H1 (cell line): ENCODE measurements around the gene HLA-C. TPM values are rescaled to one million over a fixed set of nuclear protein-coding genes. Genes with fewer than 3 reads are reported as not detected.

ENCODE experiments used
- CBX5 ChIP-seq: fragments of 300-800, 300-1000 bp; sonication (generic); IDR thresholded peaks from 2 replicates; pipeline ENCODE4 v1.7.1; 2016; ENCODE audit warnings: antibody characterized with exemption, low read length, low read depth
- EP300 ChIP-seq, 2 experiments: IDR thresholded peaks; 1 replicate in 1 of 2; 2 replicates in 1 of 2; pipeline ENCODE4 v1.6.1; 2011 to 2012; ENCODE audit warnings: low read depth in 2 of 2, low read length in 2 of 2, mild to moderate bottlenecking in 2 of 2, borderline replicate concordance in 1 of 2, inconsistent platforms in 1 of 2, moderate library complexity in 1 of 2
- EZH2 ChIP-seq: fragments of 200-600 bp; sonication (generic); IDR thresholded peaks from 2 replicates; pipeline ENCODE4 v1.7.1; 2012; ENCODE audit warnings: low read depth, mild to moderate bottlenecking, moderate library complexity, low read length, inconsistent platforms; ENCODE audit not compliant: severe bottlenecking
- SUZ12 ChIP-seq: fragments of 200-600 bp; sonication (generic); IDR thresholded peaks from 2 replicates; pipeline ENCODE4 v1.6.1; 2012; ENCODE audit warnings: mild to moderate bottlenecking, inconsistent platforms, low read length, moderate library complexity, mixed read lengths
- polyA plus RNA-seq, 7 experiments: library from polyadenylated mRNA; depleted of rRNA in 3 of 7; stranded (reverse) in 5 of 7; unstranded in 2 of 7; fragments of >200 nt in 5 of 7; fragments of 200-250 nt in 2 of 7; gene quantifications; 1 replicate in 5 of 7; 2 replicates in 1 of 7; 4 replicates in 1 of 7; pipeline versions ENCODE4 v1.2.1 to v1.2.3, GENCODE V29; 2011 to 2013; ENCODE audit warnings: missing spikeins in 2 of 7, mixed read lengths in 2 of 7
- total RNA-seq: library from RNA; stranded (reverse); fragmentation: NEBNext Ultra II Directional; extraction: Animal tissue kit (Norgen Biotek cat#: 25700); gene quantifications from 2 replicates; pipeline ENCODE4 v1.2.1, GENCODE V29; 2021
- TF ChIP-seq, protein P1 (sequence below): fragments of 300-600 bp; sonication (generic); IDR thresholded peaks from 2 replicates; pipeline ENCODE4 v1.7.1; 2012; ENCODE audit warnings: low read length, moderate library complexity, mild to moderate bottlenecking, inconsistent platforms; ENCODE audit not compliant: insufficient replicate concordance

HLA-C gene
- total and polyA plus RNA-seq, 2 of the 8 experiments (the other 6 are each of a cell fraction or from before 2014, with no cell fraction given), result 245 to 360 TPM

DNA sequence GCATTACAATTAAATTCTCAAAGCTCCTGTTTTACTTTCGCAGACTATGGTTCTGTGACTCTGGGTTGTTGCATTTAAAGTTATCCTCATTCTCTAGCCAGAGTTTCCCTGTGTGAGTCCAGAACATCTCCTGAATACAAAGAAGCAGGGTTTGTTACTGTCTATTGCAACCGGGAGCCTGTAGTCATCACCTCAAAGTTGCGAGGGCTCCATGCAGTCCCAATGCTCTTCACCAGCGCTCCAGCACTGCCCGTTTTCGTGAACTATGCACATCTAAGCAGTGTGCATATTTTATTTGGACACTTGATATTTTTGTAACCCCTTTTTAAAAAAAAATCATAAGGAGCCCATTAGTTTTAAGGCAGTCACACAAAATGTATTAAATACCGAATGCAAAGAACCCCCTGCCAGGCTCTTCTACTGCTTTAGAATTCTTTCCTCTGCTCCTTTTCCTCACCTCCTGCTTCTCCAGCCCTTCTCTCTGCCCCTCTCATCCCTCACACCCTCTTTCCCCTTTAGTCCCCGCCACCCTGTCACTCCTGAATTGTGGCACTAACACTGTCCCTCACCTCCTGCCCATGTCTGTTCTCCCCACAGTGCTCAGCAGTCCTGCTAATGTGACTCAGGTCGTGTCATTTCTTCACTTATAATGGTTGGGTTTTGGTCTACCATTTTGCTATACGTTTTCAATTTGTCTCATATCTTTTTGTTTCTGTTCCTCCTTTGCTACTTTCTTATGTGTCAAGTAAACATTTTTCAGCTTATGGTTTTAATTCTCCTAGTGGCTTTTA lies 1.1 kb upstream of the HLA-C start (continued):
- TF ChIP-seq, protein P1, sequence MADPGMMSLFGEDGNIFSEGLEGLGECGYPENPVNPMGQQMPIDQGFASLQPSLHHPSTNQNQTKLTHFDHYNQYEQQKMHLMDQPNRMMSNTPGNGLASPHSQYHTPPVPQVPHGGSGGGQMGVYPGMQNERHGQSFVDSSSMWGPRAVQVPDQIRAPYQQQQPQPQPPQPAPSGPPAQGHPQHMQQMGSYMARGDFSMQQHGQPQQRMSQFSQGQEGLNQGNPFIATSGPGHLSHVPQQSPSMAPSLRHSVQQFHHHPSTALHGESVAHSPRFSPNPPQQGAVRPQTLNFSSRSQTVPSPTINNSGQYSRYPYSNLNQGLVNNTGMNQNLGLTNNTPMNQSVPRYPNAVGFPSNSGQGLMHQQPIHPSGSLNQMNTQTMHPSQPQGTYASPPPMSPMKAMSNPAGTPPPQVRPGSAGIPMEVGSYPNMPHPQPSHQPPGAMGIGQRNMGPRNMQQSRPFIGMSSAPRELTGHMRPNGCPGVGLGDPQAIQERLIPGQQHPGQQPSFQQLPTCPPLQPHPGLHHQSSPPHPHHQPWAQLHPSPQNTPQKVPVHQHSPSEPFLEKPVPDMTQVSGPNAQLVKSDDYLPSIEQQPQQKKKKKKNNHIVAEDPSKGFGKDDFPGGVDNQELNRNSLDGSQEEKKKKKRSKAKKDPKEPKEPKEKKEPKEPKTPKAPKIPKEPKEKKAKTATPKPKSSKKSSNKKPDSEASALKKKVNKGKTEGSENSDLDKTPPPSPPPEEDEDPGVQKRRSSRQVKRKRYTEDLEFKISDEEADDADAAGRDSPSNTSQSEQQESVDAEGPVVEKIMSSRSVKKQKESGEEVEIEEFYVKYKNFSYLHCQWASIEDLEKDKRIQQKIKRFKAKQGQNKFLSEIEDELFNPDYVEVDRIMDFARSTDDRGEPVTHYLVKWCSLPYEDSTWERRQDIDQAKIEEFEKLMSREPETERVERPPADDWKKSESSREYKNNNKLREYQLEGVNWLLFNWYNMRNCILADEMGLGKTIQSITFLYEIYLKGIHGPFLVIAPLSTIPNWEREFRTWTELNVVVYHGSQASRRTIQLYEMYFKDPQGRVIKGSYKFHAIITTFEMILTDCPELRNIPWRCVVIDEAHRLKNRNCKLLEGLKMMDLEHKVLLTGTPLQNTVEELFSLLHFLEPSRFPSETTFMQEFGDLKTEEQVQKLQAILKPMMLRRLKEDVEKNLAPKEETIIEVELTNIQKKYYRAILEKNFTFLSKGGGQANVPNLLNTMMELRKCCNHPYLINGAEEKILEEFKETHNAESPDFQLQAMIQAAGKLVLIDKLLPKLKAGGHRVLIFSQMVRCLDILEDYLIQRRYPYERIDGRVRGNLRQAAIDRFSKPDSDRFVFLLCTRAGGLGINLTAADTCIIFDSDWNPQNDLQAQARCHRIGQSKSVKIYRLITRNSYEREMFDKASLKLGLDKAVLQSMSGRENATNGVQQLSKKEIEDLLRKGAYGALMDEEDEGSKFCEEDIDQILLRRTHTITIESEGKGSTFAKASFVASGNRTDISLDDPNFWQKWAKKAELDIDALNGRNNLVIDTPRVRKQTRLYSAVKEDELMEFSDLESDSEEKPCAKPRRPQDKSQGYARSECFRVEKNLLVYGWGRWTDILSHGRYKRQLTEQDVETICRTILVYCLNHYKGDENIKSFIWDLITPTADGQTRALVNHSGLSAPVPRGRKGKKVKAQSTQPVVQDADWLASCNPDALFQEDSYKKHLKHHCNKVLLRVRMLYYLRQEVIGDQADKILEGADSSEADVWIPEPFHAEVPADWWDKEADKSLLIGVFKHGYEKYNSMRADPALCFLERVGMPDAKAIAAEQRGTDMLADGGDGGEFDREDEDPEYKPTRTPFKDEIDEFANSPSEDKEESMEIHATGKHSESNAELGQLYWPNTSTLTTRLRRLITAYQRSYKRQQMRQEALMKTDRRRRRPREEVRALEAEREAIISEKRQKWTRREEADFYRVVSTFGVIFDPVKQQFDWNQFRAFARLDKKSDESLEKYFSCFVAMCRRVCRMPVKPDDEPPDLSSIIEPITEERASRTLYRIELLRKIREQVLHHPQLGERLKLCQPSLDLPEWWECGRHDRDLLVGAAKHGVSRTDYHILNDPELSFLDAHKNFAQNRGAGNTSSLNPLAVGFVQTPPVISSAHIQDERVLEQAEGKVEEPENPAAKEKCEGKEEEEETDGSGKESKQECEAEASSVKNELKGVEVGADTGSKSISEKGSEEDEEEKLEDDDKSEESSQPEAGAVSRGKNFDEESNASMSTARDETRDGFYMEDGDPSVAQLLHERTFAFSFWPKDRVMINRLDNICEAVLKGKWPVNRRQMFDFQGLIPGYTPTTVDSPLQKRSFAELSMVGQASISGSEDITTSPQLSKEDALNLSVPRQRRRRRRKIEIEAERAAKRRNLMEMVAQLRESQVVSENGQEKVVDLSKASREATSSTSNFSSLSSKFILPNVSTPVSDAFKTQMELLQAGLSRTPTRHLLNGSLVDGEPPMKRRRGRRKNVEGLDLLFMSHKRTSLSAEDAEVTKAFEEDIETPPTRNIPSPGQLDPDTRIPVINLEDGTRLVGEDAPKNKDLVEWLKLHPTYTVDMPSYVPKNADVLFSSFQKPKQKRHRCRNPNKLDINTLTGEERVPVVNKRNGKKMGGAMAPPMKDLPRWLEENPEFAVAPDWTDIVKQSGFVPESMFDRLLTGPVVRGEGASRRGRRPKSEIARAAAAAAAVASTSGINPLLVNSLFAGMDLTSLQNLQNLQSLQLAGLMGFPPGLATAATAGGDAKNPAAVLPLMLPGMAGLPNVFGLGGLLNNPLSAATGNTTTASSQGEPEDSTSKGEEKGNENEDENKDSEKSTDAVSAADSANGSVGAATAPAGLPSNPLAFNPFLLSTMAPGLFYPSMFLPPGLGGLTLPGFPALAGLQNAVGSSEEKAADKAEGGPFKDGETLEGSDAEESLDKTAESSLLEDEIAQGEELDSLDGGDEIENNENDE, result no peak
- TF ChIP-seq SUZ12 (no peak), EZH2 (no peak), EP300 (IDR thresholded peaks at IDR 0.05; ENCODE audit: borderline replicate concordance in 1 of 2, low read depth in 2 of 2, low read length in 2 of 2) (no peak), CBX5 (no peak)
- TF ChIP-seq, all 59 proteins: peak for 0
